ENCODE results near the gene MGAT2. TPM values are rescaled to one million over a fixed set of nuclear protein-coding genes. Genes with fewer than 3 reads are reported as not detected.

The MGAT2 gene
- total and polyA plus RNA-seq, 5 donors from 2014 or later: 32.0 to 43.7 (median 35.8) TPM

Other genes with a start within 250 kb of the MGAT2 start
- gene RPS29, start 34.4 kb upstream of the MGAT2 start, total RNA-seq: 2,952 TPM
- gene RPS29, start 34.4 kb upstream of the MGAT2 start, polyA plus RNA-seq: over 10,000 TPM in 2 of 4 donors, 1,000 to 10,000 TPM in 2; 7,004 to 11,285 (median 9,263) TPM
- gene LRR1, start 21.9 kb upstream of the MGAT2 start, total RNA-seq: 11.2 TPM
- 10 to 100 TPM; 13.9 to 26.7 (median 20.3) TPM for gene LRR1, start 21.9 kb upstream of the MGAT2 start, polyA plus RNA-seq
- gene RPL36AL, start 173 bp upstream of the MGAT2 start, total RNA-seq: 240 TPM
- 100 to 1,000 TPM; 632 to 774 (median 735) TPM for gene RPL36AL, start 173 bp upstream of the MGAT2 start, polyA plus RNA-seq
- 9.5 TPM for gene DNAAF2, start 14.4 kb downstream of the MGAT2 start, total RNA-seq
- gene DNAAF2, start 14.4 kb downstream of the MGAT2 start, polyA plus RNA-seq: 10 to 100 TPM; 17.6 to 24.6 (median 19.5) TPM
- 1.6 TPM for gene POLE2, start 67.4 kb downstream of the MGAT2 start, total RNA-seq
- gene POLE2, start 67.4 kb downstream of the MGAT2 start, polyA plus RNA-seq: 1 to 10 TPM; 1.8 to 2.5 (median 2.3) TPM
- 3.1 TPM for gene KLHDC1, start 72.3 kb downstream of the MGAT2 start, total RNA-seq
- 1 to 10 TPM; 1.2 to 3.9 (median 1.6) TPM for gene KLHDC1, start 72.3 kb downstream of the MGAT2 start, polyA plus RNA-seq
- 81.1 TPM for gene KLHDC2, start 147.4 kb downstream of the MGAT2 start, total RNA-seq
- 100 to 1,000 TPM in 3 of 4 donors, 10 to 100 TPM in 1; 95.7 to 124 (median 117) TPM for gene KLHDC2, start 147.4 kb downstream of the MGAT2 start, polyA plus RNA-seq
- gene NEMF, start 232.0 kb downstream of the MGAT2 start, total RNA-seq: 79.6 TPM
- 10 to 100 TPM; 32.6 to 40.5 (median 36.1) TPM for gene NEMF, start 232.0 kb downstream of the MGAT2 start, polyA plus RNA-seq